ENCODE measurements around the gene SPDYE1. TPM values are rescaled to one million over a fixed set of nuclear protein-coding genes. Genes with fewer than 3 reads are reported as not detected.
"Not testable (repeated sequence)": the region's sequence is repeated elsewhere in the genome, so short reads cannot be mapped to it uniquely, and the experiment has no call there.

The SPDYE1 gene
- total RNA-seq, 1 donor from 2014 or later: not detected

DNA sequence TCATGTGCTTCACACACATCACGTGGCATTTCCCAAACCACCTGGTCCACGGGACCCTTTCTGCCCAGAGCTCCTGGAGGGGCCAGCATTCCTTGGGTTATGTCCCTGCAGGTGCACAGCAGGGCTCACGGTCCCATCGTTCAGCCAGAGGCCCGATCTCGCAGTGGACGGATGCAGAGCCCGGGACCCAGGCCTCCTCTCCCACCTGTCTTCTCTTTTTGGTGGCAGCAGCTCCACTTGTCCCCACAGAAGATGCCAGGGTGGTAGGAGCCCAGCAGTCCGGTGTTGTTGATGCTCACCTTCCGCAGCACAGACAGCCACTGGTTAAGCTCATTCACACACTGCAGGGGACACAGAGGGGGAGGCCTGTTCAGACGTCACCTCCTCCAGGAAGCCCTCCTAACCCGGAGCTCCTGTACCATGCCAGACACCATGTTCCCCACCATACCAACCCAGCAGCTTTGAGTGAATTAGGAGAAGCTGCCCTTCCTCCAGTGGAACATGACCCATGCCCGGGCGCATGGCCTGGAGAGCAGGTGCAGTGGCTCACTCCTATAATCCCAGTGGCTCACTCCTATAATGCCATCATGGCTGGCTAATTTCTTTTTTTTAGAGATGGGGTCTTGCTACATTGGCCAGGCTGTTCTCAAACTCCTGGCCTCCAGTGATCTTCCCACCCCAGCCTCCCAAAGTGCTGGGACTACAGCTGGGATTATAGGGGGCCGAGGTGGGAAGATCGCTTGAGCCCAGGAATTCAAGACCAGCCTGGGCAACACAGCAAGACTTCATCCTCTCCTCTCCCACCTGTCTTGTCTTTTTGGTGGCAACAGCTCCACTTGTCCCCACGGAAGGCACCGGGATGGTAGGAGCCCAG, 36.5 kb downstream of the SPDYE1 start:
- not testable (repeated sequence) for H3K27me3 ChIP-seq (ENCODE audit: insufficient read depth, low read length); H2AFZ ChIP-seq (ENCODE audit: low read depth, low read length); H3K9ac ChIP-seq (ENCODE audit: low read length); H4K20me1 ChIP-seq (ENCODE audit: insufficient read depth, low read length); H3K27ac Mint-ChIP-seq (ENCODE audit: unreplicated experiment); H3K36me3 ChIP-seq (ENCODE audit: insufficient read depth, low read length); FAIRE-seq; H3K9me3 ChIP-seq (ENCODE audit: insufficient read depth, low read depth, low read length); H3K4me2 ChIP-seq (ENCODE audit: low read length); H3K4me3 ChIP-seq (ENCODE audit: insufficient read depth, low read depth, low read length); H3K4me3 Mint-ChIP-seq (ENCODE audit: unreplicated experiment); H3K27ac ChIP-seq (ENCODE audit: low read depth, low read length); H3K79me2 ChIP-seq (ENCODE audit: insufficient read depth, low read length); H3K36me3 Mint-ChIP-seq (ENCODE audit: low read depth, unreplicated experiment); H3K9me3 Mint-ChIP-seq (ENCODE audit: unreplicated experiment); H3K27me3 Mint-ChIP-seq (ENCODE audit: low read depth, unreplicated experiment); H3K4me1 Mint-ChIP-seq (ENCODE audit: low read depth, unreplicated experiment); H3K4me1 ChIP-seq (ENCODE audit: insufficient read depth, low read length); DNase-seq (ENCODE audit: low read depth)

DNA sequence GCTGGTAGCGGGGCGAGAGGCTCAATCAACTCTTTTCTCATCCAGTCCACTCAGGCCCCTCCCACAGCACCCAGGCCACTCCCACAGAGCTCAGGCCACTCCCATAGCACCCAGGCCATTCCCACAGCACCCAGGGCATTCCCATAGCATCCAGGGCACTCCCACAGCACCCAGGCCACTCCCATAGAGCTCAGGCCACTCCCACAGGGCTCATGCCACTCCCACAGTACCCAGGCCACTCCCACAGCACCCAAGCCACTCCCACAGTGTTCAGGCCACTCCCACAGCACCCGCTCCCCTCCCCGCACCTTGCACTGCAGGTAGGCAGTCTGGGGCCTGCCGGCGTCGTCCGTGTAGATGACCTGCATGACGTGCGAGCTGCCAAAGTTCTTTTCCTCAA, 38.7 kb downstream of the SPDYE1 start:
- not testable (repeated sequence) for H2AFZ ChIP-seq (ENCODE audit: low read depth, low read length); DNase-seq (ENCODE audit: low read depth); FAIRE-seq; H3K4me3 ChIP-seq (ENCODE audit: insufficient read depth, low read depth, low read length); H3K9me3 ChIP-seq (ENCODE audit: insufficient read depth, low read depth, low read length); H3K4me2 ChIP-seq (ENCODE audit: low read length); H3K27ac Mint-ChIP-seq (ENCODE audit: unreplicated experiment); H3K36me3 Mint-ChIP-seq (ENCODE audit: low read depth, unreplicated experiment); H3K27me3 Mint-ChIP-seq (ENCODE audit: low read depth, unreplicated experiment); H3K9me3 Mint-ChIP-seq (ENCODE audit: unreplicated experiment); H3K4me3 Mint-ChIP-seq (ENCODE audit: unreplicated experiment); H3K4me1 ChIP-seq (ENCODE audit: insufficient read depth, low read length); H3K27ac ChIP-seq (ENCODE audit: low read depth, low read length); H3K9ac ChIP-seq (ENCODE audit: low read length); H3K4me1 Mint-ChIP-seq (ENCODE audit: low read depth, unreplicated experiment); H3K36me3 ChIP-seq (ENCODE audit: insufficient read depth, low read length); H3K79me2 ChIP-seq (ENCODE audit: insufficient read depth, low read length); H3K27me3 ChIP-seq (ENCODE audit: insufficient read depth, low read length); H4K20me1 ChIP-seq (ENCODE audit: insufficient read depth, low read length)

DNA sequence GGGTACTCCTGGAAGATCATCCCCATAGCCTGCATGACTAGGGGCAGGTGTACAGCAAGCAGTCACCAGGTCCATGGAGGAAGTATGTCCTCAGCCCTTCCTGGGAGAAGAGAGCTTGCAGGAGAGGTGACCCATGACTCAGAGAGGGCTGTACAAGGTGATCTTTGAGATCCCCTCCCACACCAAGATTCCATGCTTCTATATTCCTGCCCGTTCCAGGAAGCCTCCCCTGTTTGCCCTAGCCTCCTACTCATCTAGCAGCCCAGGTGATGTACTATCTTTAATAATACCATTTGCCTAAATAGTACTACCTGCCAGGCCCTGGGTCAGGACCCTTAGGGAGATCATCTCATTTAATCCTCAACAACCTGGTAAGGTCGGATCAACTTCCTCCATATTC, 40.3 kb downstream of the SPDYE1 start:
- FAIRE-seq; H4K20me1 ChIP-seq (ENCODE audit: insufficient read depth, low read length); H2AFZ ChIP-seq (ENCODE audit: low read depth, low read length); H3K4me3 Mint-ChIP-seq (ENCODE audit: unreplicated experiment); H3K4me1 Mint-ChIP-seq (ENCODE audit: low read depth, unreplicated experiment); H3K36me3 Mint-ChIP-seq (ENCODE audit: low read depth, unreplicated experiment); H3K36me3 ChIP-seq (ENCODE audit: insufficient read depth, low read length); DNase-seq (ENCODE audit: low read depth); H3K9me3 Mint-ChIP-seq (ENCODE audit: unreplicated experiment); H3K27ac ChIP-seq (ENCODE audit: low read depth, low read length); H3K27me3 ChIP-seq (ENCODE audit: insufficient read depth, low read length); H3K27ac Mint-ChIP-seq (ENCODE audit: unreplicated experiment); H3K4me1 ChIP-seq (ENCODE audit: insufficient read depth, low read length); H3K9ac ChIP-seq (ENCODE audit: low read length); H3K4me3 ChIP-seq (ENCODE audit: insufficient read depth, low read depth, low read length); H3K9me3 ChIP-seq (ENCODE audit: insufficient read depth, low read depth, low read length); H3K79me2 ChIP-seq (ENCODE audit: insufficient read depth, low read length); H3K27me3 Mint-ChIP-seq (ENCODE audit: low read depth, unreplicated experiment); H3K4me2 ChIP-seq (ENCODE audit: low read length): not testable (repeated sequence)

DNA sequence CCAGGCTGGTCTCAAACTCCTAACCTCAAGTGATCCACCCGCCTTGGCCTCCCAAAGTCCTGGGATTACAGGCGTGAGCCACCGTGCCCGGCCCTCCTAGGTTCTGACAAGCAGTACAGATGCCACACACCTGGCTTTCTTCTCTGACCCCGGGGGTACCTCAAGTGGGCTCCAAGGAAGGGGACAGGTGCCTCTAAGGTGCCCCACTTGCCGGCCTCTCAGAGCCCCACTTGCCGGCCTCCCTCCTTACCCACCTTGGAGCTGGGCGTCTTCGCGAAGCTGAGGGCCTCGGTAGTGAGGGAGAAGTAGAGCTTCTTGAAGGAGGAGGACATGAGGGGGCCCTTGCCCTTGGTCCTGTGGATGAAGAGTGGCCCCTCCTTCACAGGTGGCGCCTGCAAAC, 40.9 kb downstream of the SPDYE1 start:
- not testable (repeated sequence) for DNase-seq (ENCODE audit: low read depth); H3K9me3 Mint-ChIP-seq (ENCODE audit: unreplicated experiment); H3K27ac Mint-ChIP-seq (ENCODE audit: unreplicated experiment); FAIRE-seq; H3K4me3 Mint-ChIP-seq (ENCODE audit: unreplicated experiment); H3K4me1 Mint-ChIP-seq (ENCODE audit: low read depth, unreplicated experiment); H3K79me2 ChIP-seq (ENCODE audit: insufficient read depth, low read length); H4K20me1 ChIP-seq (ENCODE audit: insufficient read depth, low read length); H3K36me3 Mint-ChIP-seq (ENCODE audit: low read depth, unreplicated experiment); H3K4me3 ChIP-seq (ENCODE audit: insufficient read depth, low read depth, low read length); H3K27ac ChIP-seq (ENCODE audit: low read depth, low read length); H3K9ac ChIP-seq (ENCODE audit: low read length); H3K4me1 ChIP-seq (ENCODE audit: insufficient read depth, low read length); H3K36me3 ChIP-seq (ENCODE audit: insufficient read depth, low read length); H3K4me2 ChIP-seq (ENCODE audit: low read length); H2AFZ ChIP-seq (ENCODE audit: low read depth, low read length); H3K9me3 ChIP-seq (ENCODE audit: insufficient read depth, low read depth, low read length); H3K27me3 Mint-ChIP-seq (ENCODE audit: low read depth, unreplicated experiment); H3K27me3 ChIP-seq (ENCODE audit: insufficient read depth, low read length)

DNA sequence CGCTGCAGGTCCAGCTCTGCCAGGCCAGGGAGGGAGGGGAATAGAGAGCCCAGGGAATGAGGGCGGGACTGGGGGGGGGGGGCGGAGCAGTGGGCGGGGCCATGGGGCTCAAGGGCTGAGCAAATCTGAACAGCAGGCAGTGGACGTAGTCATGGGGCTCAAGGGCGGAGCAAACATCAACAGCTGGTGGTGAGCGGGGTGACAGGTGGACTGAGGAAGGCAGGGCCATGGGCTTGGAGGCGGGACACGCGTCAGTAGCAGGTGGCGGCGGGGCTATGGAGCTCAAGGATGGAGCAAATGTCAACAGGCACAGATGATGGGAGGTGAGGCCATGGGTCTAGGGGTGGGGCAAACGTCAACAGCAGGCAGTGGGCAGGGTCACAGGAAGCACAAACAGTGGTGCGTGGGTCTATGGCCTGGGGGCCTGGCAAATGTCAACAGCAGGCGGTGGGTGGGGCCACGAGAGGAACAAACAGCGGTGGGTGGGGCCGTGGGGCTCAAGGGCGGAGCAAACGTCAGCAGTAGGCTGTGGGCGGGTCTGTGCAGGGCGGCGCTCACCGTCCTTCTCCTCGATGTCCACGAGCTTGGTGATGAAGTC, 41.4 kb downstream of the SPDYE1 start:
- Histone ChIP-seq H3K4me2 (ENCODE audit: low read length) (peak overlapping the region; percentile 68), H2AFZ (ENCODE audit: low read depth, low read length) (peak overlapping the region; percentile 34)
- not testable (repeated sequence) for H3K27ac ChIP-seq (ENCODE audit: low read depth, low read length); H4K20me1 ChIP-seq (ENCODE audit: insufficient read depth, low read length); H3K27me3 ChIP-seq (ENCODE audit: insufficient read depth, low read length); H3K9me3 ChIP-seq (ENCODE audit: insufficient read depth, low read depth, low read length); H3K9ac ChIP-seq (ENCODE audit: low read length); H3K4me1 ChIP-seq (ENCODE audit: insufficient read depth, low read length); H3K27me3 Mint-ChIP-seq (ENCODE audit: low read depth, unreplicated experiment); H3K4me1 Mint-ChIP-seq (ENCODE audit: low read depth, unreplicated experiment); H3K4me3 ChIP-seq (ENCODE audit: insufficient read depth, low read depth, low read length); H3K36me3 ChIP-seq (ENCODE audit: insufficient read depth, low read length); H3K9me3 Mint-ChIP-seq (ENCODE audit: unreplicated experiment); H3K79me2 ChIP-seq (ENCODE audit: insufficient read depth, low read length); FAIRE-seq; DNase-seq (ENCODE audit: low read depth); H3K36me3 Mint-ChIP-seq (ENCODE audit: low read depth, unreplicated experiment); H3K27ac Mint-ChIP-seq (ENCODE audit: unreplicated experiment)
- peak overlapping the region; percentile 72 for H3K4me3 Mint-ChIP-seq (ENCODE audit: unreplicated experiment)
